Activated CD8-positive, alpha-beta T cell treated with anti-CD3 and anti-CD28 coated beads for 36 hours (primary cell): Measurements from ENCODE around the gene JADE2. TPM values are rescaled to one million over a fixed set of nuclear protein-coding genes. Genes with fewer than 3 reads are reported as not detected.
A peak's percentile ranks its signal among the peaks of the same experiment; 100 is the strongest.

Source experiments
- ATAC-seq: fragments of 200-7000 bp; cut with Tn5 transposase; one replicate; pipeline ENCODE4 v1.10.0; 2021; ENCODE audit warnings: mild to moderate bottlenecking, moderate library complexity
- CTCF ChIA-PET: fragments of 350-600 bp; sonication (Branson Sonifier 250); formaldehyde crosslinking; loops from one replicate; lab custom pipeline; 2021; ENCODE audit warnings: antibody characterized with exemption; lab: Charles Lee
- POLR2A ChIA-PET: fragments of 350-600 bp; sonication (Branson Sonifier 250); formaldehyde crosslinking; loops from one replicate; lab custom pipeline; 2021; ENCODE audit warnings: antibody characterized with exemption; lab: Charles Lee
- DNase-seq: peaks from one replicate; pipeline ENCODE4 v3.0.0-alpha.2; 2020
- H3K27ac Mint-ChIP-seq: one replicate; pipeline ENCODE4 v1.8.0; 2021; ENCODE audit warnings: mild to moderate bottlenecking, mixed read lengths
- H3K27me3 Mint-ChIP-seq: one replicate; pipeline ENCODE4 v1.8.0; 2021; ENCODE audit warnings: mixed read lengths
- H3K36me3 Mint-ChIP-seq: one replicate; pipeline ENCODE4 v1.8.0; 2021; ENCODE audit warnings: low read depth, mixed read lengths
- H3K4me1 Mint-ChIP-seq: one replicate; pipeline ENCODE4 v1.8.0; 2021; ENCODE audit warnings: low read depth, mixed read lengths
- H3K4me3 Mint-ChIP-seq: one replicate; pipeline ENCODE4 v1.8.0; 2021; ENCODE audit warnings: mild to moderate bottlenecking, moderate library complexity, mixed read lengths
- H3K9me3 Mint-ChIP-seq: one replicate; pipeline ENCODE4 v1.8.0; 2021; ENCODE audit warnings: mixed read lengths
- intact Hi-C: fragments of 100-400 bp; cut with micrococcal nuclease; formaldehyde crosslinking; loops from one replicate; pipeline ENCODE4 v1.10.0; 2022
- total RNA-seq, 2 experiments: library from RNA; stranded (reverse); gene quantifications; one replicate each; pipeline ENCODE4 v1.2.3, GENCODE V29; 2021
- TF ChIP-seq, protein P1 (sequence below): fragments of 200-600 bp; IDR thresholded peaks from one replicate; pipeline ENCODE4 v1.8.0; 2022; ENCODE audit warnings: antibody characterized with exemption, mild to moderate bottlenecking

Gene JADE2
- total RNA-seq, 2 experiments from 2014 or later, result 58.7 to 61.2 TPM

DNA sequence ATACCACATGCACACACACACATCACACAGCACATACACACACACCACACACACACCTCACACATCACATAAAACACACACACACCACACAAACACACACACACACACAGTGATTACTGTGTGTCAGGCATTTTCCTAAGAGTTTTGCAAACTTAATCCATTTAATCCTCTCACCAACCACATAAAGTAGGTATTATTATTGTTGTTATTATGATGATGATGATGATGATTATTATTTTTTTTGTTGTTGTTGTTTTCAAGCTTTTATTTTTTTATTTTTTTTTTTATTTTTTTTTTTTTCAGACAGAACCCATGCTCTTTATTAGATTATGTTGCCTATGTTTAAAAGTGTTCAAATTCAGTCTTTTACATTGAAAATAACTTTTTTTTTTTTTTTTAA, 31.5 kb downstream of the JADE2 start:
- peak overlapping the region; percentile 27 for H3K4me3 Mint-ChIP-seq
- peaks cover 46% of the 10 kb centered on the region for H3K36me3 Mint-ChIP-seq
- H3K9me3 Mint-ChIP-seq, result no peaks in the 10 kb centered on the region
- CTCF ChIA-PET, result interaction anchor here (3.0 kb wide), 1 partner anchor 30 kb away, joined by 12 read pairs; no protein-coding TSS in a partner anchor
- ATAC-seq, result no peak
- TF ChIP-seq, protein P1, sequence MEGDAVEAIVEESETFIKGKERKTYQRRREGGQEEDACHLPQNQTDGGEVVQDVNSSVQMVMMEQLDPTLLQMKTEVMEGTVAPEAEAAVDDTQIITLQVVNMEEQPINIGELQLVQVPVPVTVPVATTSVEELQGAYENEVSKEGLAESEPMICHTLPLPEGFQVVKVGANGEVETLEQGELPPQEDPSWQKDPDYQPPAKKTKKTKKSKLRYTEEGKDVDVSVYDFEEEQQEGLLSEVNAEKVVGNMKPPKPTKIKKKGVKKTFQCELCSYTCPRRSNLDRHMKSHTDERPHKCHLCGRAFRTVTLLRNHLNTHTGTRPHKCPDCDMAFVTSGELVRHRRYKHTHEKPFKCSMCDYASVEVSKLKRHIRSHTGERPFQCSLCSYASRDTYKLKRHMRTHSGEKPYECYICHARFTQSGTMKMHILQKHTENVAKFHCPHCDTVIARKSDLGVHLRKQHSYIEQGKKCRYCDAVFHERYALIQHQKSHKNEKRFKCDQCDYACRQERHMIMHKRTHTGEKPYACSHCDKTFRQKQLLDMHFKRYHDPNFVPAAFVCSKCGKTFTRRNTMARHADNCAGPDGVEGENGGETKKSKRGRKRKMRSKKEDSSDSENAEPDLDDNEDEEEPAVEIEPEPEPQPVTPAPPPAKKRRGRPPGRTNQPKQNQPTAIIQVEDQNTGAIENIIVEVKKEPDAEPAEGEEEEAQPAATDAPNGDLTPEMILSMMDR, result no peak
- H3K27ac Mint-ChIP-seq, result peak overlapping the region; percentile 89
- no peak for DNase-seq
- intact Hi-C loops, result no loop called here
- peaks cover 40% of the 10 kb centered on the region for H3K4me1 Mint-ChIP-seq
- POLR2A ChIA-PET, result interaction anchor here (0.7 kb wide), 1 partner anchor 336 kb away, joined by 3 read pairs; no protein-coding TSS in a partner anchor
- no peaks in the 10 kb centered on the region for H3K27me3 Mint-ChIP-seq

DNA sequence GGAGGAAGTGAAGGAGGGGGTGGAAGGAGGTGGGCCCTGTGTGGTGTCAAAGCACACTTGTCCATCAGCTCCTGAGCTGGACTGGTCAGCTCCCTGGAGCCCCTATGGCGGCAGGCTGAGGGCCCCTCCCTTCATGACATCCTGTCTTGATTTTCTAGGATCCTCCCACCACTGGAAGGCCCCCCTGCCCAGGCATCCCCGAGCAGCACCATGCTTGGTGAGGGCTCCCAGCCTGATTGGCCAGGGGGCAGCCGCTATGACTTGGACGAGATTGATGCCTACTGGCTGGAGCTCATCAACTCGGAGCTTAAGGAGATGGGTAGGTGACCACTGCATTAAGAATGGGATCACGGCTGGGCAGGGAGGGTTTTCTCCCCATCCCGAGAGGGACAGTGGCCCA, 34.2 kb downstream of the JADE2 start:
- Mint-ChIP-seq H3K36me3 (peaks cover 45% of the 10 kb centered on the region), H3K27ac (peak overlapping the region; percentile 36)

DNA sequence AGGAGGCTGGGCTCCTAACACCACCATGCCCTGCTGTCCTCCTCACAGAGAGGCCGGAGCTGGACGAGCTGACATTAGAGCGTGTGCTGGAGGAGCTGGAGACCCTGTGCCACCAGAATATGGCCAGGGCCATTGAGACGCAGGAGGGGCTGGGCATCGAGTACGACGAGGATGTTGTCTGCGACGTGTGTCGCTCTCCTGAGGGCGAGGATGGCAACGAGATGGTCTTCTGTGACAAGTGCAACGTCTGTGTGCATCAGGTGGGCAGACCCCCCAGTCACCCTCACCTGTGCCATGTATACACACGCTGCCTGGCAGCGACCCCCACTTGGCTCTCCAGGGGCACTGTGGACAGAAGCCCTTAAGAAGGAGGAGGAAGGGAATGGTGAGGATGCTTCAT, 35.2 kb downstream of the JADE2 start:
- POLR2A ChIA-PET, result interaction anchor here (1.4 to 2.1 kb wide), 2 partner anchors 10 to 15 kb away, joined by 4 to 6 read pairs; no protein-coding TSS in a partner anchor
- peaks cover 20% of the 10 kb centered on the region for H3K4me1 Mint-ChIP-seq
- CTCF ChIA-PET, result interaction anchor here (1.0 to 2.6 kb wide), 4 partner anchors 10 to 26 kb away, joined by 3 to 13 read pairs (median 8); no protein-coding TSS in a partner anchor
- intact Hi-C loops, result no loop called here
- ATAC-seq, result no peak
- no peak for DNase-seq
- H3K9me3 Mint-ChIP-seq, result no peaks in the 10 kb centered on the region
- H3K4me3 Mint-ChIP-seq, result no peak overlapping the region
- TF ChIP-seq, protein P1, result no peak
- H3K27ac Mint-ChIP-seq, result no peak overlapping the region
- peaks cover 39% of the 10 kb centered on the region for H3K36me3 Mint-ChIP-seq
- no peaks in the 10 kb centered on the region for H3K27me3 Mint-ChIP-seq

More for the DNA sequence above, 34.2 kb downstream of the JADE2 start:
- intact Hi-C loops, result no loop called here
- ChIA-PET CTCF (interaction anchor here (1.0 to 2.6 kb wide), 6 partner anchors 11 to 34 kb away, joined by 3 to 13 read pairs (median 5); no protein-coding TSS in a partner anchor), POLR2A (interaction anchor here (1.1 to 1.4 kb wide), 2 partner anchors 8 to 57 kb away, joined by 3 to 4 read pairs; no protein-coding TSS in a partner anchor)
- TF ChIP-seq, protein P1, result no peak
- Mint-ChIP-seq H3K9me3 (no peaks in the 10 kb centered on the region), H3K4me1 (peaks cover 31% of the 10 kb centered on the region), H3K4me3 (no peak overlapping the region), H3K27me3 (no peaks in the 10 kb centered on the region)
- ATAC-seq (no peak), DNase-seq (no peak)

DNA sequence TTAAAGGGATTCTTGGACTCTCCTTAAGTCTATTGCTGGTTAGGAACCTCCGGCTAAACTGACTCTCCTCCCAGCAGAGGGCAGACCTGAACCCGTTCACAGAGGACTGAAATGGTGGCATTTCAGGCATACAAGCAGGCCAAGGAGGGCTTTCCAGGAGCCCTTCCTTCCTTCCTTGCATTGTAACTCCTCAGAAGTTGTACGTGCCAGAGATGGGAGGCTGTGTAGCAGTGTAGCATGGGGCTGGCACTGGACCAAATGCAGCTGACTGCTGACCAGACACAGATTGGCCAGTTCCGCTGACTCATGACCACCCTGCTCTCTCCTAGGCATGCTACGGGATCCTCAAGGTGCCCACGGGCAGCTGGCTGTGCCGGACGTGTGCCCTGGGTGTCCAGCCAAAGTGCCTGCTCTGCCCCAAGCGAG, 36.4 kb downstream of the JADE2 start:
- DNase-seq (peak; percentile 29), ATAC-seq (no peak)
- H3K4me1 Mint-ChIP-seq, result peaks cover 10% of the 10 kb centered on the region
- ChIA-PET POLR2A (interaction anchor here (2.1 kb wide), 1 partner anchor 16 kb away, joined by 6 read pairs; no protein-coding TSS in a partner anchor), CTCF (interaction anchor here (1.0 to 1.4 kb wide), 3 partner anchors 16 to 151 kb away, joined by 4 to 5 read pairs (median 5); partner anchors contain the start of gene CDKN2AIPNL)
- TF ChIP-seq, protein P1, result no peak
- peak overlapping the region; percentile 82 for H3K27ac Mint-ChIP-seq
- no peaks in the 10 kb centered on the region for H3K9me3 Mint-ChIP-seq
- intact Hi-C loops, result no loop called here
- H3K27me3 Mint-ChIP-seq, result no peaks in the 10 kb centered on the region
- H3K4me3 Mint-ChIP-seq, result no peak overlapping the region
- peaks cover 34% of the 10 kb centered on the region for H3K36me3 Mint-ChIP-seq

DNA sequence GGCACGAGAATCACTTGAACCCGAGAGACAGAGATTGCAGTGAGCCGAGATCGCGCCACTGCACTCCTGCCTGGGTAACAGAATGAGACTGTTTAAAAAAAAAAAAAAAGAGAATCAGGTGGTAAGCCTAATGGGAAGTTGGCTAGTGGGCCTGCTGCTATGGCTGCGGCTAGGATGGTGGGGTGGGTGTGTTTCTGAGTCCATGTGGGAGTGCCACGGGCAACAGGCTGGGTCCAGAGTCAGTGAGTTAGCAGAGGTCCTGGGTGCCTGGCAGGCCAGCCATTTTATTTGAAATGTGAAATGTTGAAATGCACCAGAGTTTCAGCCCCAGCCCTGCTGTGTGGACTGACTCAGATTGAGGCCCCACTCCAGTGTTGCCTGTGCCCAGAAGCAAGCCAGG, 37.8 kb downstream of the JADE2 start:
- no peak overlapping the region for H3K4me3 Mint-ChIP-seq
- intact Hi-C loops, result no loop called here
- H3K9me3 Mint-ChIP-seq, result no peaks in the 10 kb centered on the region
- H3K27me3 Mint-ChIP-seq, result no peaks in the 10 kb centered on the region
- ATAC-seq (no peak), DNase-seq (no peak)
- ChIA-PET CTCF (interaction anchor here (0.9 to 1.4 kb wide), 2 partner anchors 13 to 152 kb away, joined by 3 to 4 read pairs; partner anchors contain the start of gene CDKN2AIPNL), POLR2A (no interaction called here)
- H3K27ac Mint-ChIP-seq, result peak overlapping the region; percentile 49
- peaks cover 13% of the 10 kb centered on the region for H3K4me1 Mint-ChIP-seq
- H3K36me3 Mint-ChIP-seq, result peaks cover 37% of the 10 kb centered on the region
- TF ChIP-seq, protein P1, result no peak
